Fibroblast of pulmonary artery (primary cell): ENCODE results near the gene RTN3.
A peak's percentile ranks its signal among the peaks of the same experiment; 100 is the strongest.

ENCODE experiments used
- DNase-seq: peaks from one replicate; pipeline ENCODE4 v3.0.0-alpha.2; 2010; ENCODE audit warnings: low read depth
- H3K4me3 ChIP-seq: replicated peaks from 2 replicates; pipeline ENCODE4 v1.5.1; 2011; ENCODE audit warnings: low read depth, mild to moderate bottlenecking, control low read depth, low read length, moderate library complexity
- TF ChIP-seq, protein P1 (sequence below): IDR thresholded peaks from 2 replicates; pipeline ENCODE4 v1.5.1; 2011; ENCODE audit warnings: mild to moderate bottlenecking, control low read depth, low read length, inconsistent platforms; ENCODE audit errors: missing control alignments

RTN3 gene

DNA sequence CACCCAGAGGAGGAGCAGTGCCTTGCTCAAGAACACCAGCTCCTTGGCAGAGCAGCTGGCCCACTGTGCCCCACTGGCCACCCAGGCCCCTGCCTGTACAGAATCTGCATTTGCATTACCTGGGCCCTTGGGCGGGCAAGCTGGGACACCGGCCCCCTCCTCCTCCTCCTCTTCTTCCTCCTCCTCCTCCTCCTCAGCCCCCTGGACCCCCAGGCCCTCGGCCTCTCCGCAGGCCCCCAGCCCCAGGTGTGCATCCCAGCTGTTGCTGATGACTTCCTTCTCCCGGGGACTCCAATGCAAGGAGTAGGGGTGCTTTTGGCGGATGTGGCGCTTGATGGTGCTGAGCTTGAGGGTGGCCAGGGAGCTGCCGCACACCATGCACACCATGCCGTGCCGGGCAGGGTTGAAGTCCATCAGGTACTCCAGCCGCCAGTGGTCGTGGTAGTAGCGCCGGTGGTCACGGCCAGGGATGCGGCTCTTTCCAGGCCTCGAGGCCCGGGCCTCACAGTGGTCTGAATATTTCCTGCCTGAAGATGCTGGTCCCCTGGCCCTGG is 84.5 kb downstream of the RTN3 start:
- no peak overlapping the region for H3K4me3 ChIP-seq
- no peak for DNase-seq
- TF ChIP-seq, protein P1, sequence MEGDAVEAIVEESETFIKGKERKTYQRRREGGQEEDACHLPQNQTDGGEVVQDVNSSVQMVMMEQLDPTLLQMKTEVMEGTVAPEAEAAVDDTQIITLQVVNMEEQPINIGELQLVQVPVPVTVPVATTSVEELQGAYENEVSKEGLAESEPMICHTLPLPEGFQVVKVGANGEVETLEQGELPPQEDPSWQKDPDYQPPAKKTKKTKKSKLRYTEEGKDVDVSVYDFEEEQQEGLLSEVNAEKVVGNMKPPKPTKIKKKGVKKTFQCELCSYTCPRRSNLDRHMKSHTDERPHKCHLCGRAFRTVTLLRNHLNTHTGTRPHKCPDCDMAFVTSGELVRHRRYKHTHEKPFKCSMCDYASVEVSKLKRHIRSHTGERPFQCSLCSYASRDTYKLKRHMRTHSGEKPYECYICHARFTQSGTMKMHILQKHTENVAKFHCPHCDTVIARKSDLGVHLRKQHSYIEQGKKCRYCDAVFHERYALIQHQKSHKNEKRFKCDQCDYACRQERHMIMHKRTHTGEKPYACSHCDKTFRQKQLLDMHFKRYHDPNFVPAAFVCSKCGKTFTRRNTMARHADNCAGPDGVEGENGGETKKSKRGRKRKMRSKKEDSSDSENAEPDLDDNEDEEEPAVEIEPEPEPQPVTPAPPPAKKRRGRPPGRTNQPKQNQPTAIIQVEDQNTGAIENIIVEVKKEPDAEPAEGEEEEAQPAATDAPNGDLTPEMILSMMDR = no peak

DNA sequence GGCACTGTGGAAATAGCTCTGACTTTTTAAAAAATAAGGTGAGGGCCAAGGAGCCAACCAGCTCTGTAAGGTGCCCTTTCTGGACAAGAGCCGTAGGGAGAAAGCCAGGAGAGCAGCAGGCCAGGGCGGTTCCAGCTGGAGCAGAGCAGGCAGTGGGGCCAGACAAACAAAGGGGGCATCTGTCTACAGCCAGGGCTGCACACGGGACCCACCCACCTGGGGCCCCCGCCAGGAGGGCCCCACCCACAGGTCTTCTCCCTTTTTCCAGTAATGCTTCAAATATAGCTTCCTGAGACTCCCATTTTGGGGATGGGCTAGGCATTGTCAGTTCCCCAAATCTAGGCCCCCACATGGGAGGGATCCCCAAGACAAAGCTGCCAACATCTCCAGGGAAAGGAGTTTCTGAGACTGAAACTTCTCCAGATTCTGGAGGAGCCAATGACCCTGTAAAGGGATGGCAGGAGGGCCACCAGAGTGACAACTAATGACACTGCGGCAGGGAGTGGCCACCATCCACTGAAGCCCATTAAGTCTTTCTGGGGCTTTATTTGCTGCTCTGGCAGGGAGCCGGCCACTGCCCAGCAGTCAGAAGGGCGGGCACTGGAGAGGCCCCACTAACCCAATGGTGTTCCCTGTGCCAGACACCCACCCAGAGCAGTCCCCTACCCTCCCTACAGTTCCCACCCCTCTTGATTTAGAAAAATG is 85.4 kb downstream of the RTN3 start:
- DNase-seq = no peak
- TF ChIP-seq, protein P1 = no peak
- H3K4me3 ChIP-seq = peak overlapping the region; percentile 86

DNA sequence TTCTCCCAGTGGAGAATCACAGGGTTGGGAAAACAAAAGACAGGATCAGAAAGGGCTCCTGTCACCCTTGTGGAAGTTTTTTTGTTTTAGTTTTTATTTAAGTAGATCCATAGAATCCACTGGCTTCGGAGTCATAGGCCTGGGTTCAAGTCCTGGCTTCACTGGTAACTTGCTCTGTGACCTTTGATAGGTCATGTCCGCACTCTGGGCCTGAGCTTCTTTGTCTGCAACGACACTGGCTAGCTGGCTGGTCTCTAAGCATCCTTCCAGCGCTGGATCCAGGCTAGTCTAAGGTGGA is 85.9 kb downstream of the RTN3 start:
- TF ChIP-seq, protein P1 = no peak
- no peak for DNase-seq
- H3K4me3 ChIP-seq = peak overlapping the region; percentile 86

DNA sequence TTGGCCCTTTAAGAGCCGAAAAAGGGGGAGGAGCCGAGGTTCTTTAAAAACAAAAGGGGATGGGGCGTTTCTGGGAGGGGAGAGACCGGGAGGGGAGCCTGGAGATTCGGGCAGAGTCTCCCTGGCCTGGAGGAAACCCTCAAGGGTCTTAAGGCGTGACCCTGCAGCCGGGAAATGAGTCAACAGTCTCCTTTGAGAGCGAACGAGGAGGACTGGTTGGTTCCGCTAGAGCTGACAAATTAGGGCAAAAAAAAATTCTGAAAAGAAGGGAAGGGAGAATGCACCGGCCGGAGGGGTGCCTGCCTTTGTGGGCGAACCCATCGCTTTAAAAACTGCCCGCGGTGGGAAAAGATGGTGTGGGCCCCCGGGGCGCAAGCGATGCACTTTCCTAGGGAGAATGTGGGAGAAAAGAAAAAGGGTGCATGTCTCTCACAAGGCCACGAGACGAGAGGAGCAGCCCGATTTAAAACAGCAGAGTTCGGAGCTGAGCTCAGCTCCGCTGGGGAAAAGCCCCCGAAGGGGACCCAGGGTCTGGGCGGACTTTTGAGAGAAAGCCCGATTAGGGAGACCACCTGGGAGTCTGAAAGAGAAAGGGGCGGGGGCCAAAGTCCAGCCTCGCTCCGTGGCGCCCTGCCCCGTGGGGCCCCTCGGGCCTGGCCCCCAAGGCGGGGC is 86.4 kb downstream of the RTN3 start:
- peak; percentile 88 for DNase-seq
- peak overlapping the region; percentile 86 for H3K4me3 ChIP-seq
- TF ChIP-seq, protein P1 = no peak

DNA sequence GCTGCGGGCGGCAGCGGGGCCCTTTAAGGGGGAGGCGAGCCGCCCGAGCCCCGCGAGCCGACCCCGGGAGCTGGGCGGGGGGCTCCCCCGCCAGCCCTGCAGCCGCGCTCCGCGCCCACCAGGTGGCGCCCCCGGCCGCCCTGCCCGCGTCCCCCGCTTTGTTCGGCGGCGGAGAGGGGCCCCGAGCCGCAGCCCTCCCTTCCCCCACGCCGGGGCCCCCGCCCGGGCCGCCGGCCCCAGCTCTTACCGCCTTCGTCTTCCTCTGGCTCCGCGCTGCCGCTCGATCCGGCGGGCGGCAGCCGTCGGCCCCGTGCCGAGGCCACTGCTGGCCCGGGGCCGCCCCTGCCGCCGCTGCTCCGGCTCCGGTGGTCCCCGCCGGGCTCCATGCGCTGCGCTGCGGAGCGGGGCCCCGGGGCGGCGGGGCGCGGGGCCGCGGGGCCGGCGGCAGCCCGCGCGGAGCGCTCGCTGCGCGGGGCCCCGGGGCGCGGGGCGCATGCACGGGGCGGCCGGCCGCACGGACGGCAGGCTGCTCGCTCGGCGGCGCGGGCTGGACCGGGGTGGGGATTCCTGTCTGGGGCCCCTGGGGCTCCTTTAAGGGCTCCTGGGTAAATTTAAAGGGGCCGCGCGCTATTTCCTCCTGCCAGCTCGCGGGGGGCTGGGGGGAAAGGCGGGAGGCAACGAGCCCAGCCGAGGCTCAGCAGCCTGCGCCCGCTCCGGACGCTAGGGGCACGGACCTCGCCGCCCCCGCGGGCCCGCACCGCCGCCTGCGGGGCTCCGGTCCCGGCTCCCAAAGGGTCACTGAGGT is 87.1 kb downstream of the RTN3 start, which contains the start of gene ZFTA:
TSS of gene ZFTA (minus strand) at position 539 of the 805 bp plus-strand sequence. CDS start at position 386, 153 bp downstream.
- TF ChIP-seq, protein P1 = no peak
- peak within 1 kb of the TSS; percentile 86 for H3K4me3 ChIP-seq
- peak; percentile 61 for DNase-seq

DNA sequence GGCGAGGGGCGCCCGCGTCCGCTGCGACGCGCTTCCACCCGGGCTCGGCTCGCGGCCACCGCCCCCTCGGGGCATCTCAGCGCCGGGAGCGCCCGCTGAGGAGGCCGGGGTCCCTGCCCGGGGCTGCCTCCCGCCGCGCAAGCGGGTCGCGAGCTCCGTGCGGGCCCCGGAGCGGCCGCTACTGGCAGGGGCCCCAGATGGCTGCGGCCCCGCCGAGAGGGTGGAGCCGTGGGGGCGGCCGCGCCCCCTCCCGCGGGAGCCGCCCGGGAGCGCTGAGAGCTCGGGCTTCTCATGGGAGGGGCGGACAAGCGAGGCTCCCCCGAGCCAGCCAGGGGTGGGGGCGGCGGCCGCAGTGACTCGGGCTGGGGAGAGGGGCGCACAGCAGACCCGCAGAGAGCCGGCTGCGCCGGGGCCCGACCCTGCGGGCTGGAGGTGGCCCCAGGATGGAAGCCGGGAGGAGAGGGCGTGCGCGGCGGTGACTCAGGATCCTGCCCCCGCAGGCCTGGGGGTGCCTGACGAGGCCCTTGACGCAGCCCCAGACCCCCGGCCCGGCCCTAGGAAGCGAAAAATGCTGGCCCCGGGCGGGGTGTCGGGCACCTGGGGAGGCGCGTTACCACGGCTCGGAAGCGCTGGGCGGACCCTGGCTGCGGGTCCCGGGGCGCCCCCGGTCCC is 87.9 kb downstream of the RTN3 start:
- TF ChIP-seq, protein P1 = no peak
- H3K4me3 ChIP-seq = peak overlapping the region; percentile 86
- peak; percentile 30 for DNase-seq
